Thymus (tissue), 11 donors: ENCODE measurements around the gene ZSWIM1. TPM values are rescaled to one million over a fixed set of nuclear protein-coding genes. Genes with fewer than 3 reads are reported as not detected.
"Not testable (repeated sequence)": the region's sequence is repeated elsewhere in the genome, so short reads cannot be mapped to it uniquely, and the experiment has no call there.

ENCODE experiments used
- DNase-seq, 9 donors: peaks; one replicate each; pipeline ENCODE4 v3.0.0-alpha.2; 2013; ENCODE audit warnings: low spot score in 9 of 9, low read depth in 6 of 9, missing footprints in 1 of 9
- H3K27ac ChIP-seq, 2 donors: one replicate each; pipeline ENCODE4 v1.5.1; 2013; ENCODE audit warnings: control low read depth in 1 of 2, low read depth in 1 of 2, low read length in 1 of 2, mild to moderate bottlenecking in 1 of 2, moderate library complexity in 1 of 2
- H3K27me3 ChIP-seq, 2 donors: one replicate each; pipeline ENCODE4 v1.5.1; 2013; ENCODE audit warnings: low read length in 1 of 2; ENCODE audit not compliant: control insufficient read depth in 2 of 2, insufficient read depth in 1 of 2
- H3K36me3 ChIP-seq, 2 donors: one replicate each; pipeline ENCODE4 v1.5.1; 2013; ENCODE audit warnings: low read length in 1 of 2, mild to moderate bottlenecking in 1 of 2, moderate library complexity in 1 of 2; ENCODE audit not compliant: control insufficient read depth in 2 of 2, insufficient read depth in 2 of 2
- H3K4me1 ChIP-seq, 2 donors: one replicate each; pipeline ENCODE4 v1.5.1; 2013; ENCODE audit warnings: low read length in 2 of 2; ENCODE audit not compliant: control insufficient read depth in 2 of 2, insufficient read depth in 2 of 2
- H3K4me3 ChIP-seq, 2 donors: one replicate each; pipeline ENCODE4 v1.5.1; 2013; ENCODE audit warnings: low read length in 2 of 2, control low read depth in 1 of 2, mild to moderate bottlenecking in 1 of 2
- H3K9me3 ChIP-seq, 2 donors: one replicate each; pipeline ENCODE4 v1.5.1; 2013; ENCODE audit warnings: low read length in 1 of 2, mild to moderate bottlenecking in 1 of 2; ENCODE audit not compliant: control insufficient read depth in 2 of 2, insufficient read depth in 1 of 2
- WGBS: extraction: QIAGEN DNeasy Blood & Tissue Kit; methylation state at CpG from one replicate; pipeline ENCODE4 v1.1.7; 2013; 5-methylcytosine and 5-hydroxymethylcytosine counted together
- polyA plus RNA-seq: library from polyadenylated mRNA; stranded (reverse); fragments of 200-250 nt; gene quantifications from one replicate; pipeline ENCODE4 v1.2.3, GENCODE V29; 2013
- total RNA-seq: library from RNA; stranded (reverse); fragments of 120-200 nt; gene quantifications from one replicate; pipeline ENCODE4 v1.2.4, GENCODE V29; 2013
- donor health status: healthy.

ZSWIM1 gene
- total and polyA plus RNA-seq, 2 donors, result 5.7 TPM

DNA sequence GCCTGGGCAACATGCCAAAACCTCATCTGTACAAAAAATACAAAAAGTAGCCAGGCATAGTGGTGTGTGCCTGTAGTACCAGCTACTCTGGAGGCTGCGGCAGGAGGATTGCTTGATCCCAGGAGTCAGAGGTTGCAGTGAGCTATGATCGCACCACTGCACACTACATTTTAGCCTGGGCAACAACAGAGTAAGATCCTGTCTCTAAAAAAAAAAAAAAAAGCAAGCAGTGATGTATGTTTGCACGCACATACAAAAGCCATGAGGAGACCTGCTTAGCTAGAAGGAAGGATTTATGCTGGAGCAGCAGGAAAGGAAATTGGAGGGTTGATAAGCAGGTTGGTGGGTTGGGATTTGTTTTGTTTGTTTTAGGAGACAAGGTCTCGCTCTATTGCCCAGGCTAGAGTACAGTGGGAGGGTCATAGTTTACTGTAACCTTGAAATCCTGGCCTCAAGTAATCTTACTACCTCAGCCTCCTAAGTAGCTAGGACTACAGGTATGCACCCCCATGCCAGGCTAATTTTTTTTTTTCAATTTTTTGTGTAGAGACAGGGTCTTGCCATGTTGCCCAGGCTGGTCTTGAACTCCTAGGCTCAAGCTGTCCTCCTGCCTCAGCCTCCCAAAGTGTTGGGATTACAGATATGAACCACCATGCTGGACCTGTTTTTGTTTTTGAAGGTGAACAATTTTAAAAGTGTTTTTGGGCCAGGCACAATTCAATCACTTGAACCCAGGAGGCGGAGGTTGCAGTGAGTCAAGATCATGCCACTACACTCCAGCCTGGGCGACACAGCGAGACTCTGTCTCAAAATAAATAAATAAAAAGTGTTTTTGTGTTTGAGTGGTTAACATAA, 19.6 kb upstream of the ZSWIM1 start:
- H3K9me3 ChIP-seq, result no peaks in the 10 kb centered on the region
- DNase-seq, result no peak
- no peak overlapping the region for H3K27ac ChIP-seq
- 97% methylated on average over 7 of the region's 7 CpGs for WGBS
- H3K27me3 ChIP-seq, result no peaks in the 10 kb centered on the region
- no peaks in the 10 kb centered on the region for H3K36me3 ChIP-seq
- H3K4me1 ChIP-seq, result peaks cover 10 to 13% of the 10 kb centered on the region in 2 donors
- no peak overlapping the region for H3K4me3 ChIP-seq

DNA sequence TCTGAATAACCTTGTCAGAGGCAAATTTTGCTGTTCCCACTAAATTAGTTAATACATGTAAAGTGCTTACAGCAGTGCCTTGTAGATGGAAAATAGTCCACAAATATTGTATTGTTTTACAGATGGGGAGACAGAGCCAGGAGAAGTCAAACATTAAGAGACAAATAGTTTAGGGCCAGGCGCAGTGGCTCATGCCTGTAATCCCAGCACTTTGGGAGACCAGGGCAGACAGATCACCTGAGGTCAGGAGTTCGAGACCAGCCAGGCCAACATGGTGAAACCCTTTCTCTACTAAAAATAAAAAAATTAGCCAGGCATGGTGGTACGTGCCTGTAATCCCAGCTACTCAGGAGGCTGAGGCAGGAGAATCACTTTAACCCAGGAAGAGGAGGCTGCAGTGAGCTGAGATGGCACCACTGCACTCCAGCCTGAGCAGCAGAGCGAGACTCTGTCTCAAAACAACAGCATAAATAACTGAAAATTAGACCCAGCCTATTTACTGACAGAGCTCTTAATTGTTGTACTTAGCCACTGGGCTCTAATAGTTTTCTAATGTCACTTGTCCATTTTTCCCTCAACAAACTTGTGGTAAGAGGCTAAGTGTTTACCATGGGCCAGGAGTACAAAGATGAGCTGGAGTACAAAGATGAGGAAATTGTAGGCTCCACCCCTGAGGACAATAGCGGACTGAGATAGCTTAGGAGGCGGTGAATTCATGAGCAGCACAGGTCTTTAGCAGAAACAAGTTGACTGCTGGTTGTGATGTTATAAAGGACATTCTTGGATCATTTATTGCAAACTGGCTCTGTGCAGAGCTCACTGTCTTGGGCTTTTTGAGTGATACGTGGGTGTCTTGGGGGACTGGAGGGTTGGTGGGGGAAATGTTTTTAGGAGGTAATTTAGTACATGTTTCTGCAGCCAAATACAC, 17.2 kb upstream of the ZSWIM1 start:
- H3K27ac ChIP-seq, result no peak overlapping the region
- no peaks in the 10 kb centered on the region for H3K27me3 ChIP-seq
- H3K4me1 ChIP-seq, result peaks cover 0 to 2% of the 10 kb centered on the region in 2 donors
- WGBS, result 98% methylated on average over 7 of the region's 7 CpGs
- no peaks in the 10 kb centered on the region for H3K9me3 ChIP-seq
- H3K36me3 ChIP-seq, result no peaks in the 10 kb centered on the region
- no peak overlapping the region for H3K4me3 ChIP-seq
- no peak for DNase-seq

DNA sequence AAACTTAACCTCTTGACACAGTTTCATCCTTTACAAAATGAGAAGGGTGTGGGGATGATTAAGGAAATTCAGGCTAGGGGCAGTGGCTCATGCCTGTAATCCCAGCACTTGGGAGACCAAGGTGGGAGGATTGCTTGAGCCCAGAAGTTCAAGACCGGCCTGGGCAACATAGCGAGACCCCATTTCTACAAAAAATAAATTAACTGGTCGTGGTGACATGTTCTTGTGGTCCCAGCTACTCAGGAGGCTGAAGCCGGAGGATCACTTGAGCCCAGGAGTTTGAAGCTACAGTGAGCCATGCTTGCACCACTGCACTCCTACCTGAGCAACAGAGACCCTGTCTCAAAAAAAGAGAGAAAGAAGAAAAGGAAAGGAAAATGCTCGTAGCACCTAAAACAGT, 14.6 kb upstream of the ZSWIM1 start:
- WGBS, result over 99% methylated on average over 5 of the region's 5 CpGs
- no peak for DNase-seq
- H3K9me3 ChIP-seq, result no peaks in the 10 kb centered on the region
- H3K4me1 ChIP-seq, result no peaks in the 10 kb centered on the region
- H3K4me3 ChIP-seq, result no peak overlapping the region
- H3K27me3 ChIP-seq, result no peaks in the 10 kb centered on the region
- no peak overlapping the region for H3K27ac ChIP-seq
- no peaks in the 10 kb centered on the region for H3K36me3 ChIP-seq

DNA sequence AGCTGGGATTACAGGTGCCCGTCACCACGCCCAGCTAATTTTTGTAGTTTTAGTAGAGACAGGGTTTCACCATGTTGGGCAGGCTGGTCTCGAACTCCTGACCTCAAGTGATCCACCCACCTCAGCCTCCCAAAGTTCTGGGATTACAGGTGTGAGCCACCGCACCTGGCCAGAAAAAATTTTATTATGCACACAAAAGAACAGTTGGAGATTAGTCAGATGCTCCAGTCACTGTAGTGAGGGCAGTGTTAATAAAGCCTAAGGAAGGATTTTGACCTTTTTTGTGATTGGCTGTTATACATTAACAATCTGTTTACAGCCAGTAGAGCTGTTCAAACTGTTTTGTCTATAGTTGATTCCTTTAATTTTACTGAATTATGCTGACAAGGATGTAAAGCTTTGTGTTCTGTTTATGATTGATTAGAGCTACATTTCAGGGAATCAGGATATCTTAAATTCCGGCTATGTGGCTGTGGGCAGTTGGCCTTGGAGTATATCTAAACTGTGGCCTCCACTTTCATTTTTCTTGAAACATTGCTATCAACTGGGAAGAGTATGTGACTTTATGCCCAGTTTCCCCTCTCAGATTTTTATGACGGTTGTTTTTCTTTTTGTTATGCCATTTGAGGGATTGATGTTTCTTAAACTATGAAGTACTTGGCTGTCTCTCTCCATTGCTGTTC, 13.8 kb upstream of the ZSWIM1 start:
- no peak for DNase-seq
- H3K4me3 ChIP-seq, result no peak overlapping the region
- no peaks in the 10 kb centered on the region for H3K4me1 ChIP-seq
- no peak overlapping the region for H3K27ac ChIP-seq
- no peaks in the 10 kb centered on the region for H3K9me3 ChIP-seq
- WGBS, result 97% methylated on average over 6 of the region's 6 CpGs
- H3K36me3 ChIP-seq, result no peaks in the 10 kb centered on the region
- no peaks in the 10 kb centered on the region for H3K27me3 ChIP-seq

DNA sequence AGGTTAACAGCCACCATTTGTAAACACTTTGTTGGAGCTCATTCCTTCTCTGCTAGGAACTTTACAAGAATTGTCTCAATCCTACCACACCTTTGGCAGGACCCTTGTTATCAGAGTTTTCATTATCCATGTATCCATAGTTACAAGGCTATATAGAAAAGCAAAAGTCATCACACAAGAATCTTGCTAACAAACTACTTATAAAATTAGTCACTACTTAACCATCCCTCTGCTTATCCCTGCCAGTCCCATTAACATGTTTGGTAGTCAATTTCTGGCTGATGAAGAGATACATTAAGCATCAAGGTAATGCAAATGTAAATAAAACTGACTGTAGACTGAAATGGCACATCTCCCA, 13.2 kb upstream of the ZSWIM1 start:
- no peaks in the 10 kb centered on the region for H3K4me1 ChIP-seq
- H3K4me3 ChIP-seq, result no peak overlapping the region
- H3K27me3 ChIP-seq, result no peaks in the 10 kb centered on the region
- no peaks in the 10 kb centered on the region for H3K36me3 ChIP-seq
- H3K27ac ChIP-seq, result no peak overlapping the region
- H3K9me3 ChIP-seq, result no peaks in the 10 kb centered on the region
- DNase-seq, result no peak

DNA sequence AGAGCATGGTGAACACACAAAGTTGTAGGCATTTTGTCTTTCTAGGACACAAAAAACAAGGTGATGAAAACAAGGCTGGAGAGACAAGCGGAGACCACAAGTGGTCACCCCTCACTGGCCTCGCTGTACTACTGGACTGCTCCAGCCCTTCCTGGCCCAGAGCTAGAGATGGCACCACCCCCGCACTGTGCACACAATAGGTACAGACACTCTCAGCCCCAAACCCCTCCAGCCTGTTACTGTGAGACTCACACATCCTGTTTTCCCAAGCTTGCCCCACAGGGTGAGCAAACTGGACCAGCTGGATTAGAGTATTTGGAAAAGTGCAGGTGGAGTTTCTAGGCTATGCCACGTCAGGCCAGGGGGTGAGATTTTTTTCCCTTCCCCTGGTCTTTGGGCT, 8.4 kb upstream of the ZSWIM1 start:
- Histone ChIP-seq H3K4me1 (no peaks in the 10 kb centered on the region), H3K36me3 (peaks cover 10 to 11% of the 10 kb centered on the region in 2 donors), H3K9me3 (no peaks in the 10 kb centered on the region), H3K27ac (no peak overlapping the region), H3K27me3 (no peaks in the 10 kb centered on the region), H3K4me3 (no peak overlapping the region)
- WGBS, result 97% methylated on average over 4 of the region's 4 CpGs
- no peak for DNase-seq

DNA sequence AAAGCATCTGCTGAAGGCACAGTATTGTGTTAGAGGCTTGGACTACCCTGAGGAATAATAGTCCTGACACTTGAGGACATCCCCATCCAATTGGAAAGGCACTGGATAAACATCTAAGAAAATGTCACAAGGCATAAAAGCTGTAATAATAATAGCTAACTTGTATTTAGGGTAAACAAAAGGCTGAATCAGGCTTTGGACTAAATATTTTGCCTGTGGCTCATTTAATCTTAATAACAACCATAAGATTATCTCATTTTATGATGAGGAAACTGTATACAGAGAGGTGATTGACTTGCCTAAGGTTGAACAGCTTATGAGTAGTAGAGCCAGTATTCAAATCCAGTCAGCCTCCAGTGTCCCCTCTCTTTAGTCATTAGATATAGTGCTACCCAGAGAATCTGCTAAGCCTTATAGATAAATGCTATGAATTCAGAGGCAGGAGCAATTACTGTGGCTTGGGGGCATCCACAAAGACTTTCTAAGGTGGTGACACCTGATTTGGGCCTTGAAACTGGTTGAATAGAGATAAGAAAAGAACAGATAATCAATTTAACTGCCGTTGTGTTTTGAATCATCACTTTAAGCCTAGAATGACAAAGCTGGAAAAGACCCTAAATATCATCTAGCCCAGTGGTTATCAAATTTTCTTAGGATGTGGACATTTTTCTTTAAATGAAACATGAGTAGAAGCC, 7.5 kb upstream of the ZSWIM1 start:
- no peaks in the 10 kb centered on the region for H3K9me3 ChIP-seq
- H3K27me3 ChIP-seq, result no peaks in the 10 kb centered on the region
- no peak for DNase-seq
- WGBS, result 96% methylated on average over 1 of the region's 1 CpG
- no peak overlapping the region for H3K27ac ChIP-seq
- H3K4me1 ChIP-seq, result no peaks in the 10 kb centered on the region
- peaks cover 18 to 20% of the 10 kb centered on the region in 2 donors for H3K36me3 ChIP-seq
- no peak overlapping the region for H3K4me3 ChIP-seq

DNA sequence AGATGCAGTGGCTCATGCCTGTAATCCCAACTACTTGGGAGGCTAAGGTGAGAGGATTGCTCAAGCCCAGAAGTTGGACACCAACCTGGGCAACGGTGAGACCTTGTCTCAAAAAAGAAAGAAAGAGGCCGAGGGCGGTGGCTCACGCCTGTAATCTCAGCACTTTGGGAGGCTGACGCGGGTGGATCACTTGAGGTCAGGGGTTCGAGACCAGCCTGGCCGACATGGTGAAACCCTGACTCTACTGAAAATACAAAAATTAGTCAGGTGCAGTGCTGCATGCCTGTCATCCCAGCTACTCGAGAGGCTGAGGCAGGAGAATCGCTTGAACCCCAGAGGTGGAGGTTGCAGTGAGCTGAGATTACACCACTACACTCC, 6.9 kb upstream of the ZSWIM1 start:
- not testable (repeated sequence) for H3K4me3 ChIP-seq, H3K27me3 ChIP-seq, DNase-seq, H3K27ac ChIP-seq, H3K4me1 ChIP-seq, H3K9me3 ChIP-seq
- H3K36me3 ChIP-seq, result peaks cover 20 to 25% of the 10 kb centered on the region in 2 donors
- WGBS, result 98% methylated on average over 10 of the region's 10 CpGs
